ENCODE data around the gene PSORS1C2.

- TF ChIP-seq, protein P1, sequence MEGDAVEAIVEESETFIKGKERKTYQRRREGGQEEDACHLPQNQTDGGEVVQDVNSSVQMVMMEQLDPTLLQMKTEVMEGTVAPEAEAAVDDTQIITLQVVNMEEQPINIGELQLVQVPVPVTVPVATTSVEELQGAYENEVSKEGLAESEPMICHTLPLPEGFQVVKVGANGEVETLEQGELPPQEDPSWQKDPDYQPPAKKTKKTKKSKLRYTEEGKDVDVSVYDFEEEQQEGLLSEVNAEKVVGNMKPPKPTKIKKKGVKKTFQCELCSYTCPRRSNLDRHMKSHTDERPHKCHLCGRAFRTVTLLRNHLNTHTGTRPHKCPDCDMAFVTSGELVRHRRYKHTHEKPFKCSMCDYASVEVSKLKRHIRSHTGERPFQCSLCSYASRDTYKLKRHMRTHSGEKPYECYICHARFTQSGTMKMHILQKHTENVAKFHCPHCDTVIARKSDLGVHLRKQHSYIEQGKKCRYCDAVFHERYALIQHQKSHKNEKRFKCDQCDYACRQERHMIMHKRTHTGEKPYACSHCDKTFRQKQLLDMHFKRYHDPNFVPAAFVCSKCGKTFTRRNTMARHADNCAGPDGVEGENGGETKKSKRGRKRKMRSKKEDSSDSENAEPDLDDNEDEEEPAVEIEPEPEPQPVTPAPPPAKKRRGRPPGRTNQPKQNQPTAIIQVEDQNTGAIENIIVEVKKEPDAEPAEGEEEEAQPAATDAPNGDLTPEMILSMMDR (IDR thresholded peaks at IDR 0.05) = no peak
- TF ChIP-seq POLR2A (IDR thresholded peaks at IDR 0.05; ENCODE audit: low read depth) (no peak), POLR2AphosphoS5 (IDR thresholded peaks at IDR 0.05) (no peak)
Measured at GRCh38 chr6:31092769-31093505, 45.9 kb downstream of the PSORS1C2 start.

All from esophagus muscularis mucosa (tissue), 3 donors.